ENCODE results near the gene RHBDF2.

GRCh38 chr17:76478730-76479514, 22.3 kb downstream of the RHBDF2 start:
- no peak for TF ChIP-seq CTCF (IDR thresholded peaks at IDR 0.05)
- no peak for TF ChIP-seq POLR2AphosphoS5 (IDR thresholded peaks at IDR 0.05; ENCODE audit: insufficient read depth in 1 of 2, low read depth in 1 of 2)
- TF ChIP-seq POLR2A (IDR thresholded peaks at IDR 0.05): no peak
